Measurements from ENCODE around the gene PIGS.
"Not testable (repeated sequence)": the region's sequence is repeated elsewhere in the genome, so short reads cannot be mapped to it uniquely, and the experiment has no call there.

The PIGS gene

GRCh38 chr17:28571361-28572122 lies at the start of gene PIGS:
Gene PIGS, minus strand, starts transcription at chr17:28571524. Its CDS starts 28 bp downstream, at chr17:28571496.
- DNase-seq (ENCODE audit: low read depth) = peak; percentile 88

GRCh38 chr17:28620010-28620409 lies 48.7 kb upstream of the PIGS start:
- DNase-seq (ENCODE audit: low read depth) = no peak

- no peak for DNase-seq (ENCODE audit: low read depth)
Observed at GRCh38 chr17:28618464-28618863, 47.1 kb upstream of the PIGS start.

DNA sequence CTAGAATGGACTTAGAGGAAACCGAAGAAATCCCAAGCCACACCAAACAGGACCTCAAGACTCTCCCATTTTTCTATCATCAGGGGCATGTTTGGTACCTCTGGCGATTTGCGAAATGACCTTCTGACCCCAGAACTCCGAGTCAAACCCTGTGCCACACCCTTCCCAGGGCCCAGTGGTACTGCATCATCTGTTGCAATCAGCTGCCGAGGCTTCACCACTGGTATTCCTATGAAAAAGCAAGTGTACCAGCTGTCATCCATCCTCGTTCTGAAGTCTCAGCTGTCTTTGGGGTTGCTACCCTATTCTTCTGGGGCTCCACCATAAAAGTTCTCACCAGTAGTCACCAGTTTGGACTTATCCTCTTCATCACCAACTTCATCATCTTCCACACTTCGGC lies 45.0 kb upstream of the PIGS start:
- no peak for DNase-seq (ENCODE audit: low read depth)

GRCh38 chr17:28615260-28615940 lies 44.1 kb upstream of the PIGS start:
- no peak for DNase-seq (ENCODE audit: low read depth)

DNA sequence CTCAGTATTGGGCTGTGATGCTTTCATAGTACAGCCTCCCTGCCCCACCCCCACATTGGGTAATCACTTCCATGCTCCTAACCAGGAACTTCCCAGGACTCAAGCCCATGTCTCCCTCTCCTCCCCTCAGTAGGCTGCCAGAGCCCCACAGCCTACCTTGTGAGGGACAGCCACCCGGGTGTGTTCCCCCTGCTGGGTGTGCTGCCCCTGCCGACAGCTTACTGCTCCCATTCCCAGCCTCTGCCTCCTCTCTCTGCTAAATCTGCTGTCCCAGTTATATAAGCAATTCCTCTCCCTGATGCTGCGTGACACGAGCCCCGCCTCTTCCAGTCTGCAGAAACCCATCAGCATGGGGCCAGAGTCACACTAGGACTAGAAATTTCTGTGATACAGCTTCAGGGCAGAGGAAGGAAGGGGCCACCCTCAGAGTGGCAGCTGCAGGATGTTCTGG lies 42.6 kb upstream of the PIGS start, which contains the start of gene RSKR:
RSKR (minus strand) TSS at position 255 of the 451 bp plus-strand sequence; CDS start at position 231, 24 bp downstream.
- DNase-seq (ENCODE audit: low read depth) = no peak

- no peak for DNase-seq (ENCODE audit: low read depth)
Observed at GRCh38 chr17:28612936-28613872, 41.9 kb upstream of the PIGS start.

- DNase-seq (ENCODE audit: low read depth) = no peak
Observed at GRCh38 chr17:28612531-28612930, 41.2 kb upstream of the PIGS start.

DNA sequence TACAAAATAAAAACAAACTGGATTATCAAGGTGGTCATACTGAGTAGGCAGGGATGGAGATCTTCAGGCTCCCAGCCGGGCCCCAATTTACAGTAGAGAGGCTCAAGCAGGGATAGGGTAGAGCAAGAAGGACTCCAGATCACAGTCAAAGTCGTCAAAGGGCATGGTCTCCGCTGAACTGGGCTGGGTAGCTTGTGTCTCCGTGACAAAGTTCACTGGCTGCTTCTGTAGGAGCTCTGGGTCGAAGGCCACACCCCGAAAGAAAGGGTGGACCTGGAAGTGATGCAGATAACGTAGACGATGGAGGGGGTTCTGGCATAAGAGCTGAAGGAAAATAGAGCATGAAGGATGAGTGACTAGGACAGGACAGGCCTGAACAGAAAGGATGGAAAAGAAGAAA lies 39.1 kb upstream of the PIGS start:
- DNase-seq (ENCODE audit: low read depth) = no peak

GRCh38 chr17:28604031-28604430 lies 32.7 kb upstream of the PIGS start:
- not testable (repeated sequence) for DNase-seq (ENCODE audit: low read depth)

GRCh38 chr17:28599311-28600184 lies 28.2 kb upstream of the PIGS start:
- DNase-seq (ENCODE audit: low read depth) = peak; percentile 16

DNA sequence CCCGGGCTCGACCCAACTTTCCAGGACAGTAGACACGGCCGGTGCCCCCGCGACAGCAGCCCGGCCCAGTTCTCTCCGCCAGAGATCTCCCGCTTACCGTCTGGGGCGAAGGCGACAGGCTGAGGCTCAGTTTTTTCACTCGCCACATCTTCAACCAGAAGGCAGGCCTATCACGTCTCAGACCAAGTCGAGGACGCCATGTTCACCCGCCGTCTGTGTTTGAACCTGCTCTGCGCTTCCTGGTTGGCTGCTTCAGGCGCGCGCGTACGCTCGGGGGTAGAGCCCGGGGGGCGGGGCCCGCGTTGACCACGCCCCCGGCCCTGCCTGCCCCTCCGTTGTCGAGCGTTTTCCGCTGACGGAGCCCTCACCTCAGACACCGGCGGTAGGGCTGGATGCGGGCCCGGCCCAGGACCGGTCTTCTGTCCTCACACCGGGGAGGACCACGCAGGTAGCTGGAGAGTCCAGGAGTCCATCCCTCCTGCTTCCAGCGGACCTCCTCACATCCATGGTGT lies 27.5 kb upstream of the PIGS start, which contains the start of gene SPAG5:
SPAG5 (minus strand) TSS at position 227 of the 512 bp plus-strand sequence; CDS start at position 148, 79 bp downstream.
- DNase-seq (ENCODE audit: low read depth) = peak; percentile 83

- no peak for DNase-seq (ENCODE audit: low read depth)
Observed at GRCh38 chr17:28598389-28598788, 27.1 kb upstream of the PIGS start.

DNA sequence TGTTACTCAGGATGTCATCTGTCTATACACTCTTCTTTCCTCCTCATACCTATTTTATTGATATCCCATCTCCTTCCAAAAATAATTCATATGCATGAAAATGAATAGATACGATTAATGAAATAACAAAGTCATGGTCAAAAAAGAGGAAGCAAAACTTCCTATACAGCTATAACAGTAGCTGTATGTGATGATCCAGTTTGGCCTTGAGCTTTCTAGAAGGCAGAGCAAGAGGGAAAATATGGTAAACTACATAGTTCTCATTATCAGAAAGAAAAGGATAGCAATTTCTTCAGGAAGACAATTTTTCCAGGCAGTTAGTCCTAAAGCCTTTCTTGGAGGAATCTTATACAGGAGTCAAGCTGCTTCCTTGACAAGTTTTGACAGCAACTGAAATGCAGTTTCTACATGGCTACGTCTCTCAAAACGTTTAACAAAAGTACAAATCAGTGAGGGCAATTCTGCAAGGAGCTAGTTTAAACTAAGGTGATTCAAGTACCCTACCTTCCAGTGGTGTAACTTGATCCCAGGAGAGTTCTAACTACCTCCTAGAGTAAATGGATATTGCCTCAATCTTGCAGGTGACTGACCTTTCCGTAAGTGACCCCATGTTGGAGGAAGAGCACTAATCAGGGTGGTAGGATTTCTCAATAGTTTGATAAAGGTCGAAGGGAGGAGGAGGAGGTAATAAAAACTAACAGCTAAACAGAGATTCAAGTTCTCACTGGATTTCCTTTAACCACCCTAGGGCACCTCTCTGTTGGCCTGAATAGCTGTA lies 26.5 kb upstream of the PIGS start:
- DNase-seq (ENCODE audit: low read depth) = no peak

DNA sequence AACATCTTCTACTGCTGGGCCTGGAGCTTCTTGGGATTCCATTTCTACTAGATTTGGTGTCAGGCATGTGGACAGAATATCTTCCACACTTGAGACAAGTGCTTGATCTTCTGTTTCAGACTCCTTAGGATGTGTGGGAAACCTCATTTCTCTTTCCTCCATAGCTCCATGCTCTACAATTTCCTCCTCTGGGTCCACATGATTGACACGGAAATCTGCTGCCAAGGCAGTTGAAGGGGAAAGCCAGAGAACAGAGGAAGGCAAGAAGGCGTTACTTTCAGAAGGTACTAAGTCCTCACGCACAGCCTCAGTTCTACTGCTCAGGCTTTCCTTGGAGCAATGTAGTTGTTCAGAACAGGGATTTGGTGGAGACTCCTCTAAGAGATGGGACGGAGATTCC lies 20.9 kb upstream of the PIGS start:
- no peak for DNase-seq (ENCODE audit: low read depth)

GRCh38 chr17:28585851-28586250 lies 14.5 kb upstream of the PIGS start:
- no peak for DNase-seq (ENCODE audit: low read depth)

DNA sequence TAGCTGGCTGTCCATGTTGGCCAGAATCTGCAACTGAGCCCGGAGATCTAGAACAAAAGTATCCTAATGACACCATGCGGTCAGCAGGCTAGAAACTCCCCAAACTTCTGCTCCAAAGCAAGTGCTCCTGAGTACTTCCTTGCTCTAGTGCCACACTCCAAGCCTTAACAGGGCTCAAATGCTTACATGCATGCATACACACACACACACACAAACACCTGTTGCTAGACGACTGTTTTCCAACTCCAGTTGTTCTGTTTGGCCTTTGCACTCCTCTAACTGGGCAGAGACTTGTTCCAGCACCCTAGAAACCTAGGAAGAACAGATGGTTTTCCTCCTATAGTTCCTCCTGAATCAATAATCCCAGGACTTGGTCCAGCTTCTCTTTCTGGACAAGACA lies 13.1 kb upstream of the PIGS start:
- no peak for DNase-seq (ENCODE audit: low read depth)

DNA sequence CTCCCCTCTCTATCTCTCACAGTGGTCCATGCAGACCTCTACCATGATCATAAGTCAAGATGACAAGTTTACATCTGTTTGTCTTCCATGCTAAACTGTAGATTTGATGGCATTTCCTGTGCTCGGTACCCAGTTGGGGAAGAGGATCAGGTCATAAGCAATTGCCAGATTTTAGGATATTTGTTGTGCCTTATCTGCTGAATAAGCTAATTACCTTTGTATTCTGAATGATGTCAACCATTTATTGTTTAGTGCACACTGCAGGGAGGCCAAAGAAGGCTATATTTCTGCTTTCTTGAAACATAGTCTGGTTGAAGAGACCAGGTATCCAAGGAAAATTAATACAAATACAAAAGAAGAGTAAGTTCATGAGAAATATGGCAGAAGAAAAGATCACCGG lies 11.2 kb upstream of the PIGS start:
- DNase-seq (ENCODE audit: low read depth) = no peak

DNA sequence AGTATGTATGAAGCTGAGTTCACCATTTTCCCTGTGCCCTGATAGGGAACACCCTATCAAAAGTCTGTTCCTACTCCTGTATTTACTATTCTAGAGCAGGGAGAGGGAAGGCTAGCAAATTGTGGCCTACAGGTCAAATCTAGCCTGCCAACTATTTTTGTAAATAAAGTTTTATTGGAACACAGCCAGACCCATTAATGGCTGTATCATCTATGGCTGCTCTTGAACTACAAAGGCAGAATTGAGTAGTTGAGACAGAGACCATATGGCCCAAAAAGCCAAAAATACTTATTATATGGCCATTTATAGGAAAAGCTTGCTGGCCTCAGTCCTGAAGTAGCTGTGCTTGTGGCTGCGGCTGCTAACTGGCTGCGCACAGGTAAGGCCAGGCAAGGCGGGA lies 9.6 kb upstream of the PIGS start:
- DNase-seq (ENCODE audit: low read depth) = no peak

DNA sequence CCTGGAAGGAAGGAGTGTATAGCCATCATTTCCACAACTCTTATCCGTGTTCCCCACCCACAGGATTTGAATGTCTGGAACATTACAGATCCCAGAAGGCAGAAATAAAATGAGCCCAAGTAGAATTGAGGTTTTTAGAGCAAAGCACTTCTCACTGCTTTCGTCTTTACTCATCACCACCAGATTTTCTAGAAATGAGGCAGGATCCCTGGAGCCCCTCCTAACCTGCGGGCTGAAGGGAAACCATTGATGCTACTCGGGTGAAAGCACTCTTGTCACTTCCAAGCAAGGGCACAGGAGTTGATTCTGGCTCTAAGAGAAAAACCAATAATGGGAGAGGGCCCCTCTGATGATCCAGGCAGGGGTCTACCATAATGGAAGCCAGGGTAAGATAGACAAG lies 8.2 kb upstream of the PIGS start:
- no peak for DNase-seq (ENCODE audit: low read depth)

All from stimulated activated CD8-positive, alpha-beta memory T cell treated with anti-CD3 and anti-CD28 coated beads, Interleukin-7, amount 100 ng/mL, for 24 hours (primary cell).